NOMO-1 treated with dmso at 0.1 percent for 144 hours (cell line): ENCODE results near the gene RPL9.
"Not testable (repeated sequence)": the region's sequence is repeated elsewhere in the genome, so short reads cannot be mapped to it uniquely, and the experiment has no call there.

Source experiments
- DNase-seq: peaks from one replicate; lab custom pipeline; 2025; ENCODE audit not compliant: unreplicated experiment; lab: John Stamatoyannopoulos, UW

RPL9 gene

GRCh38 chr4:39458505-39459300, at the start of gene RPL9, which contains the start of gene LIAS:
Gene RPL9 (minus strand): TSS chr4:39458922. CDS start chr4:39458439, 483 bp downstream.
Gene LIAS (plus strand): TSS chr4:39459056. CDS start chr4:39459118, 62 bp downstream.
- DNase-seq, result peak; percentile 94

- no peak for DNase-seq
These were observed 46.9 kb upstream of the RPL9 start for GRCh38 chr4:39505581-39505980.

- DNase-seq, result no peak
These were observed 45.8 kb upstream of the RPL9 start for GRCh38 chr4:39504538-39504937.

- not testable (repeated sequence) for DNase-seq
These were observed 43.9 kb upstream of the RPL9 start for GRCh38 chr4:39502664-39503035.

- DNase-seq, result no peak
These were observed 43.4 kb upstream of the RPL9 start for GRCh38 chr4:39502019-39502663.

- DNase-seq, result no peak
These were observed 40.0 kb upstream of the RPL9 start for GRCh38 chr4:39498727-39499020.

- DNase-seq, result no peak
These were observed 39.4 kb upstream of the RPL9 start for GRCh38 chr4:39497909-39498726.

GRCh38 chr4:39495446-39496213, 36.9 kb upstream of the RPL9 start:
- DNase-seq, result no peak

GRCh38 chr4:39494354-39494753, 35.6 kb upstream of the RPL9 start:
- DNase-seq, result no peak

GRCh38 chr4:39490322-39490721, 31.6 kb upstream of the RPL9 start:
- DNase-seq, result no peak

- DNase-seq, result peak; percentile 4
These were observed 27.6 kb upstream of the RPL9 start for GRCh38 chr4:39486221-39486804.

- peak; percentile 51 for DNase-seq
These were observed 26.0 kb upstream of the RPL9 start for GRCh38 chr4:39484582-39485272.

- peak; percentile 46 for DNase-seq
These were observed 22.4 kb upstream of the RPL9 start for GRCh38 chr4:39480902-39481695.

- no peak for DNase-seq
These were observed 21.5 kb upstream of the RPL9 start for GRCh38 chr4:39480251-39480650.

- DNase-seq, result no peak
These were observed 17.6 kb upstream of the RPL9 start for GRCh38 chr4:39476187-39476895.

- no peak for DNase-seq
These were observed 13.7 kb upstream of the RPL9 start for GRCh38 chr4:39472396-39472795.

GRCh38 chr4:39470402-39470801, 11.7 kb upstream of the RPL9 start:
- no peak for DNase-seq

- DNase-seq, result peak; percentile 76
These were observed 10.8 kb upstream of the RPL9 start for GRCh38 chr4:39469429-39470077.
